NCI-H82 treated with DMSO at 0.1 percent for 48 hours (cell line): Measurements from ENCODE around the gene PZP.
"Not testable (repeated sequence)": the region's sequence is repeated elsewhere in the genome, so short reads cannot be mapped to it uniquely, and the experiment has no call there.

Experiments
- DNase-seq: peaks from one replicate; lab custom pipeline; 2025; ENCODE audit not compliant: unreplicated experiment; lab: John Stamatoyannopoulos, UW

The PZP gene

GRCh38 chr12:9198012-9198411 is 10.2 kb downstream of the PZP start:
- DNase-seq: no peak

GRCh38 chr12:9184276-9184675 is 23.9 kb downstream of the PZP start:
- no peak for DNase-seq

DNA sequence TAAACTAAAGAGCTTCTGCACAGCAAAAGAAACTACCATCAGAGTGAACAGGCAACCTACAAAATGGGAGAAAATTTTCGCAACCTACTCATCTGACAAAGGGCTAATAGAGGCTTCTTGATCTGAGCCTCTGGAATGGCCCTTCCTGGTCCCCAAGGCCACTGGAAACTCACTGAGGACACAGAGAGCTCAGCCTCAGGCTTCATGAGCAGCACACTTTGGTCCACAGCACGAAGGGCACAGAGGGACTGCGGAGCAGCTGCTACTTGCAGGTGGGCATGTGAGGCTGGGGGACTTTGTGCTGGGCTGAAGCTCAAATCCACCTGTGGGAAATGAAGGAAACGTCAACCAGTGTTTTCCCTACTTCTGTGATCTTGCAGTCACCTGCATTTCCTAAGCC is 27.4 kb downstream of the PZP start:
- DNase-seq: no peak

DNA sequence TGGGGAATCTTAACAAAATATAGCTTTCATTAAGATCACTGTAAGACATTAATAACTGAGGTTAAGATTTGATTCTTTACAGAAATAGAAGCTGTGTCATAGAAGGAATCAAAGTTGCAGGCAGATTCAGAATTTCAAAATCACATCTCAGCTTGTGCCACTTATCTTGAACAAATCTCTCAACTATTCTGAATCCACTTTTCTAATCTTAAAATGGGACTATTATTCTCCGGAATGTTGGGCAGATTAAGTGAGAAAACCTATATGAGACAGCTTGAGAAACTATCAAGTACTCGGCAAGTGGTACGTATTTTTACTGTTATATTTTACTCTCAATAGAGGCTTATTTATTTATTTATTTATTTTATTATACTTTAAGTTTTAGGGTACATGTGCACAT is 28.4 kb downstream of the PZP start:
- no peak for DNase-seq

- no peak for DNase-seq
Measured at GRCh38 chr12:9169979-9170634, 38.1 kb downstream of the PZP start.

DNA sequence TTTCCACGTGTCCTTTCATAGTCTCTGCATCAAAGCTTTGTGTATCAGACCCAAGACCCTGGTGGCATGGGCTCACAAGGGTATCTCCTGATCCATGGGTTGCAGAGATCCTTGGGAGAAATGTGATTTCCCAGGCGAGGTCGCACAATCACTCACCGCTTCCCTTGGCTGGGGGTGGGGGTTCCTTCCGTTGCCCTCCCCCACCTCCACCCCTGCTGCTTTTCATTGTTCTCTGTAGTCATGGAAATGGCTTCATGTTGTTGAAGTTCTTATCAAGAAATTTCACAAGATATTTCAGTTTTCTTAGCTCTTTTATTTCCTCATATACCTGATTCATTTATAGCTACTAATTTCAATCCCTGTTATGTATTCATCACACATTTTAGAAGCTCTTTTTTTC is 40.9 kb downstream of the PZP start:
- DNase-seq: not testable (repeated sequence)

GRCh38 chr12:9163392-9163791 is 44.8 kb downstream of the PZP start:
- no peak for DNase-seq

GRCh38 chr12:9156119-9156518 is 52.1 kb downstream of the PZP start:
- no peak for DNase-seq

DNA sequence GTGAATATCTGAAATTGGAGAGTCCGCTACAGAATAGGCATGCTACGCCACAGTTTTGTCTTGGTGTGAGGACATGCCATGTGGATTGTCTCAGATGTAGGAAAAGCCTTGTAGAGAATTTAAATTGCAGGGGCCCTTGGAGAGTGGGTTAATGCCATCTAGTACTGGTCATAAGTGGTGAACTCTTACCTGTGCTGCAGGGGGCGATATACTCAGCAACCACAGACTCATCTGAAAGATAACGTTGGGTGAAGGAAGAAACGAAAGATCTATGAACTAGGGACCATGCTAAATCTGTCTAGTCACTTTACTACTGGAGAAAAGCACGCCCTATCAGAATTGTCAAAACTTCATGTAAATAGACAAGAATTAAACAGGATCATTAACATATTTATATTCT is 58.8 kb downstream of the PZP start:
- DNase-seq: no peak

- DNase-seq: no peak
Measured at GRCh38 chr12:9148926-9149325, 59.3 kb downstream of the PZP start.

- no peak for DNase-seq
Measured at GRCh38 chr12:9147461-9147860, 60.7 kb downstream of the PZP start.

GRCh38 chr12:9144730-9145106 is 63.5 kb downstream of the PZP start:
- DNase-seq: no peak

DNA sequence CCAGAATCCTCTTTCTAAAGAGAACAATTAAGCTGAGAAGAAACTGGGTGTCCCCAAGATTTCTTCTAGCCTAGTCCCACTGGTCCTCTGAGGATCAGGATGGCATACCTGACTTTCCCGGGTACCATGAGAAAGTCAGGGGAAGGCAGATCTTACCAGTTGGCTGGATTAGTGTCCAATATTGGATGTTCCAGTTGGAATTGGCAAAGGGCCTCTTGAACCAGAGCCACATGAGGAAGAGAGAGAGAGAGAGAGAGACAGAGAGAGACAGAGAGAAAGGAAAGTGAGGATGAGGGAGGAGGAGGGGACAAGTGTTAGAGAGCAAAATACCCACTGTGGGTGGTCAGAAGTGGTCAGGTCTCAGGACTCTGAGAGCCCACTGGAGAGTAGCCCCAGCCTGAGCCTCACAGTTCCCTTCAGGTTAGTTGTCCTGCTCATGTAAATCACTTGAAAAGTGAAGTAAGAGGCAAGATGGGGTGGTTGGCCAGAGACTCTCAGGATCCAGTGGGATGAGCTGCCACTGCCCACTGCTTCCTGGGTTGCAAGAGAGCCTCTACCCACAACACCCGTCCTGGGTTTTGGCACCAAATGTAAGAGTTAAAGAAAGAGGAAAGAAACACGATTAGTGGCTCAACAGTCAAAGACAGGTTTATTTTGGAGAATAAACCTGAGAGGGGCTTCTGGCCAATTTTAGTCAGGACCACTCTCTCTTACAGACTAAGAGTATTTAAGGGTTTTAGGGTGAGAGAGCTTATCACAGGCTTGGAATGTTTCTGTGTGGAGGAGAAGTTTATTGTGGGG is 64.1 kb downstream of the PZP start:
- no peak for DNase-seq

GRCh38 chr12:9143137-9143536 is 65.1 kb downstream of the PZP start:
- DNase-seq: no peak

DNA sequence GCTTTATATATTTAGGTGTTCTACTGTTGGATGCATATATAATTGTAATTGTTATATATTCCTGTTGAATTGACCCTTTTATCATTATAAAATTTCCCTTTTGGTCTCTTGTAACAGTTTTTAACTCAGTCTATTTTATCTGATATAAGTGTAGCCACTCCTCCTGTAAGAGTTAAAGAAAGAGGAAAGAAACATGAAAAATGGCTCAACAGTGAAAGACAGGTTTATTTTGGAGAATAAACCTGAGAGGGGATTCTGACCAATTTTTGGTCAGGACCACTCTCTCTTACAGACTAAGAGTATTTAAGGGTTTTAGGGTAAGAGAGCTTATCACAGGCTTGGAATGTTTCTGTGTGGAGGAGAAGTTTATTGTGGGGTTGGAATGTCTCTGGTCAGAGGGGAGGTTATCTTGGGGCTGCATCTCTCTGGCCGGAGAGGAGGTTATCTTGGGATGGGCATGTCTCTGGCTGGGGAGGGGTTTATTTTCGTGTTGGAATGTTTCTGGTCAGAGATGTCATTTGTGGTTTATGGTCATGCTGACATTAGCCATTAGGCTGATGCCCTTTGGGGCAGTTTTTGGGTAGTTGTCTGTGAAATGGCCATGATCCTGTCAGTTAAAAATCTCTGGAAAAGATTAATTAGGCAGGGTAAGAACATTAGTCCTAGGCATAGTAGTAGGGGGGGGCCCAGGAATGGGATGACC is 68.5 kb downstream of the PZP start:
- DNase-seq: not testable (repeated sequence)

DNA sequence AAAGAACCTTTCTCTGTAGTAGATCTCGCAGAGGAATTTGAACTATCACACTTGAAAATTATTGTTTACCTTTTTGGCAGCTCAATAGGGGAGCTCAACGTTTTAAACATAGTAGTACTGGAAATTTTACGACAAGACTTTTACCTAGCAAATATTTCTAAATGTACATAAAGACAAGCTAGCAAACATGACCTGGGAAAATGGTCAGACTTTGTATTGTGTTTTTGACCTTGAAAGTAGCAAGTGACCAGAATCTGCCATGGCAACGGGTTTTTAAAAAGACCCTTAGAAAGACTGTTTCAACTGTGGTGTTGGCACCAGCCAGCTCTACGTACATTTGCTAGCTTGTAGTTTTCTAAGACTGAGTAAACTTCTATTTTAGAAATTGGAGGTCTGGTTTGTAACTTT is 72.3 kb downstream of the PZP start:
- no peak for DNase-seq

- no peak for DNase-seq
Measured at GRCh38 chr12:9134981-9135628, 73.1 kb downstream of the PZP start.

DNA sequence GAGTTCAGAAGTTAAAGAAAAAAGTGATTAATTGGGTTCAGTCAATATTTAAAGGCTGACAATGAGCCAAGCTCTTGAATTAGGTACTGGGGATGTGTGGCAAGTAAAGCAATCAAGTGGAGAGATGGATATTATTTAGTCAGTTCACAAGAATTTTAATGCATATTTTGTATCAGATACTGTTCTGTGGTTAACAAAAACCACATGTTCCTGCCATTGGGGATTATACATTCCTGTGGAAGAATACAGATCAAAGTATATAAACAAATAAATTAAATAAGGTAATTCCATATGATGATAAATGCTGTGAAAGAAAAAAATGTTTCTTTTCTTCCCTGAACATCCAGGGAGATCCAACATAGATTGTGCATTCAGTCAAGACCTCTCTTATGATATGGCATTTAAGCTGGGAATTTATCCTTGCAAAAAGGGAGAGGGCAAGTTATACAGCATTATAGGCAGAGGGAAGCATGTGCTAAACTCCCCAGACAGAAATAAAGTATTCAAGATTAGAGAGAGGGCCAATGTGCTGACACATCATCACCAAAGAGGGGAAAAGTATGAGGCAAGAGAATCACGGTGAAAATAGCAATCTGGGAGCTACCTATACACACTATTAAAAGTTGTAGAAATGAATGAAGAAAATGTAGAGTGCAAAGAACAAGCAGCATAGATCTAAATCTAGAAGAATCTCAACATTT is 74.8 kb downstream of the PZP start:
- no peak for DNase-seq

DNA sequence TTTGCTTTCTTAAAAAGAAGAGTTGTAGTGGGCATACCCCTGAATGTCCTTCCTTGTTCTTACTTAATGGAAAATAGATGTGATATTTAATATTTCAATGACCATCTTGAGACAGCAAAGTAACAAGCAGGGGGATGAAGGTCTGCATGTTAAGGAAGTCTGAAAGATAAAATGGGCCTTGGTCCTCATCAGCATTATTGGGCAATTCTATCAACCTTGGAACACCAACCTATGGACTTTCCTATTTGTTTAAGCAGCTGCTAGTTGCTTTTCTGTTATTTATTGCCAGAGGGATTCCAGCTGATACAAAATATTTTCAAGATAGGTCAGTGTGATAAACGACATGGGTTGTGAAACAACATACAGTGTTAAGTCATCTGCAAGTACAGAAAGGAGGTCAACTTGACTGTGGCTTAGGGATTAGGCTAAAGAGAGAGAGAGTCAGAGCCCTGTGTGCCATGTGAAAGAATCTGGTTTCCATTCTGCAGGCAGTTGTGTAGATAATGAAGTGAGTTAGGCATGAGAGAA is 76.1 kb downstream of the PZP start:
- DNase-seq: no peak

DNA sequence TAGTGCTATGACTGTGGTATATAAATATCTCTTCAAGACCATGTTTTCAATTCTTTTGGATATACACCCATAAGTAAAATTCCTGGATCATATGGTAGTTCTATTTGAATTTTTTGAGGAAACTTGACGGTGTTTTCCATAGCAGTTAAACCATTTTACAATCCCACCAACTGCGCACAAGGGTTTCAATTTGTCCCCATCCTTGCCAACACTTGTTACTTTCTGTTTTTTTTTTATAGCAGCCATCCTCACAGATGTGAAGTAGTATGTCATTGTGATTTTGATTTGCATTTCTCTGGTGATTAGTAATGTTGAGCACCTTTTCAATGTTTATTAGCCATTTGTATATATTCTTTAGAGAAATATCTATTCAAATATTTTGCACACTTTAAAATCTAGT is 78.0 kb downstream of the PZP start:
- DNase-seq: no peak
